ENCODE measurements around the gene NPEPL1. TPM values are rescaled to one million over a fixed set of nuclear protein-coding genes. Genes with fewer than 3 reads are reported as not detected.
"Not testable (repeated sequence)": the region's sequence is repeated elsewhere in the genome, so short reads cannot be mapped to it uniquely, and the experiment has no call there.

The NPEPL1 gene
- total RNA-seq, 1 experiment from 2014 or later = 6.8 TPM

GRCh38 chr20:58740356-58741308 is 48.0 kb downstream of the NPEPL1 start:
- no peak for DNase-seq (ENCODE audit: low read depth)

- DNase-seq (ENCODE audit: low read depth) = no peak
These were observed 48.8 kb downstream of the NPEPL1 start for GRCh38 chr20:58741384-58741783.

DNA sequence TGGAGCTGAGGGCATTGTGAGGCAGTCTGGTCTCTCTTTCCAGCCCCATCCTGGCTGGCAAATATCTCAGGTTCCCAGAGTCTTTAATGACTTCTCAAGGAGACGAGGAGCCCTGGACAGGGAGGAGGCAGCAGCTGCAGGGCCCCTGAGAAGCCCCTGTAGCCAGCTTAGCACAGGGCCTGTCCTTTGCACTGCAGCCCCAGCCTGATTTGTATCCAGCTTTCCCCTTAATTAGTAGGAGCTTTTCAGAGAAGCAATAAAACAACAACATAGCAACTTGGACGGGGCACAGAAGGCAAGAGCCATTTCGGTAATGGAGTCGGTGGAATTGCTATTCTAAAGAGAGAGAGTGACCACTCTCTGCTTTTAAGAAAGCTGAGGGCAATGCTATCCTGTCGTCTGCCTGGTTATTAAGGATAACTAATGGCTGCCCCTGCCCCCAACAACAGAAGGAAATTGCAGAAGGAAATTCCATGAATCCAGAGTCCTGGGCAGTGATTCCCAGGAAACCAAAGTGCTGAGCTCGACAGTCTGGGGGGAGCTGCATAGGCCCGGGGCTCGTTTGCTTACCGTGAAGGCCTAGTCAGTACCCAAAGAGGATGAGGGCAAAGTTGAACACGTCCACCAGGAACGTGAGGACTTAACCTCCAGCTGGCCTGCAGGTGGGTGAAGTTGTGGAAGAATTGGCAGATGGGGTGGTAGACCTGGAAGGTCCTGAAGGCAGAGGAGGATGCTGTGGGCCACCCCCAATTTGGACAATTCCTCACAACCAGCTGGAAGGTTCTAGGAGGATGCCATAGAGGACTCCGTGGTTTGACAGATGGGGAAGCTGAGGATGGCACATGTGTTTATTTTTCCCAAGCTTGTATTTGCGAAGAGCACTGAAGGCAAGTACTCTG is 50.3 kb downstream of the NPEPL1 start:
- DNase-seq (ENCODE audit: low read depth) = no peak

GRCh38 chr20:58743929-58744534 is 51.4 kb downstream of the NPEPL1 start:
- no peak for DNase-seq (ENCODE audit: low read depth)

DNA sequence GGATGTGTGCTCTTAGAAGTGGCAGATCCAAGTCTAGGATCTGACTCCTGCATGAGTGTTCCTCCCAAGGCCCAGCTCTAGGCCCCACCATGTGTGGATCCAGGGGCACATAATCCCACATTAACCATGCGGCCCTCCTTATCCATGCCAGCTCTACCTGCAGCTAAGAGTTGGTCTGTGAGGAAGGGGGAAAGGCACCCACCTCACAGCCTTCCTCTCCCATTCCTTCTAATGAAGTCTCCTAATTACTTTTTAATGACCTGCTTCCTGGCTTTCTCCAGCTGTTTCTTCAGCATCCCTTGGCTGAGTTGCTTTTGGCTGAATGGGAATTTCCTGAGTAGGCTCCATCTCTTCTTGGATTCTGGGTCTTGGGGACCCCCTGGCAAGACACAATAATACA is 52.2 kb downstream of the NPEPL1 start:
- no peak for DNase-seq (ENCODE audit: low read depth)

- DNase-seq (ENCODE audit: low read depth) = no peak
These were observed 52.8 kb downstream of the NPEPL1 start for GRCh38 chr20:58745391-58745790.

DNA sequence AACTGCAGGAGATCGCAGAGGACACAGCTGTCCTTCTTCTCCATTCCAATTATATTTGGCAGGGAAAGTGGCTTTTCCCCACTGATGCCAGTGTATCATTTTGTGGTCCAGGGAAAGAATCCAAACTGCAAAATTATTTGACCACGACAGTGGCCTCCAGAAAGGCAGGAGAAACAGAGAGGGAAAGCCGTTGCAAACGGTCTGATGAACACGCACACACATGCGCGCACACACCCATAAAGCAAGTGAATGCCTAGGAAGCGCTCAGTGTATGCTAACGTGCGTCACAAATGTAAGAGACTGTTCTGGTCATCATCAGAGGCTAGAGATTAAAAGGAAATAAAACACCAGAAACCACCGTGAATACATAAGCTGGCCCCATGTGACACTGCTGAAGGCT is 54.0 kb downstream of the NPEPL1 start:
- no peak for DNase-seq (ENCODE audit: low read depth)

DNA sequence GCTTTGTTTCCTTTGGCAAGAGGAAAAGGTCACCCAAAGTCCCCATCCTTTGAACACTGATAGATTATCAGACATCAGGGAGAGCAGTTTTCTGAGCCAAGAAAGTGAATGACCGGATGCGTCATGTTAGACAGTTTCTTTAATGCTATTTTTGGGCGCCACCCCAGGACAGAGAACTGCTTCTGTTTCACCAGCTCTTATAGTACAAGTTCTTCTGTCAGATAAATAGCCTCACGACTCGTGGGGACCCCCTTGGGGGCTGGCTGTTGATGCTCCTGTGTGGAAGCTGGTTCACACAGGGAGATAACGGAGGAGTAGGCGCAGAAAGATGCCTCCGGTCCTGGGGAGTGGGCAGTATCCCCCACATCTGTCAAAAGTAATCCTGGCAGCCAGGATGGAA is 54.6 kb downstream of the NPEPL1 start:
- DNase-seq (ENCODE audit: low read depth) = no peak

- no peak for DNase-seq (ENCODE audit: low read depth)
These were observed 56.0 kb downstream of the NPEPL1 start for GRCh38 chr20:58748618-58749017.

- DNase-seq (ENCODE audit: low read depth) = no peak
These were observed 56.6 kb downstream of the NPEPL1 start for GRCh38 chr20:58749098-58749769.

GRCh38 chr20:58749979-58750378 is 57.4 kb downstream of the NPEPL1 start:
- DNase-seq (ENCODE audit: low read depth) = no peak

DNA sequence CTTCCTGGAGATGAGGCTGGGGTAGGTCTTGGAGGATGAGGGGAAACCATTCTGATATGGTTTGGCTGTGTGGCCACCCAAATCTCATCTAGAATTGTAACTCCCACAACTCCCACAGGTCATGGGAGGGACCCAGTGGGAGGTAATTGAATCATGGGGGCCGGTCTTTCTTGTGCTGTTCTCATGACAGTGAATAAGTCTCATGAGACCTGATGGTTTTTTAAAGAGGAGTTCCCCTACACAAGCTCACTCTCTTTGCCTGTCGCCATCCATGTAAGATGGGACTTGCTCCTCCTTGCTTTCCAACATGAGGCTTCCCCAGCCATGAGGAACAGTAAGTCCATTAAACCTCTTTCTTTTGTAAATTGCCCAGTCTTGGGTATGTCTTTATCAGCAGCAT is 58.1 kb downstream of the NPEPL1 start:
- DNase-seq (ENCODE audit: low read depth) = not testable (repeated sequence)

GRCh38 chr20:58751979-58752378 is 59.4 kb downstream of the NPEPL1 start:
- no peak for DNase-seq (ENCODE audit: low read depth)

DNA sequence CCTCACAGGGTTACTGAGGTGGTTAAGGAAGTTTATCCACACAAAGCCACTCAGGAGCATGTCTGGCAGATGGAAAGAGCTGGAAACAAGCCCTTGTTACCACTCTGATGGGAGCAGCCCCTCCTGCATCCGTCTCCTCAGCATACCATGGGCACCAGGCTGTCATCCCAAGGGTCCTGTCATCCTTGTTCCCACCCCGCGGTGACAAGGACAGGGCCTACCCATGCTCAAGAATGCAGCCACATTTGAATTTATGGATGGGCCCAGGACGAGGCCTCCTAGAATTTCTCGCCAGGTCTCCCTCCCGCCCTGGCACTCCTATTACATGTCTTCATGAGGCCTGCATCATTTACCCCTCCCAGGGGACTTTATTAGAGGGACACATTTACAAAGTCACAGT is 60.0 kb downstream of the NPEPL1 start:
- DNase-seq (ENCODE audit: low read depth) = no peak

- DNase-seq (ENCODE audit: low read depth) = no peak
These were observed 60.8 kb downstream of the NPEPL1 start for GRCh38 chr20:58753267-58753921.

DNA sequence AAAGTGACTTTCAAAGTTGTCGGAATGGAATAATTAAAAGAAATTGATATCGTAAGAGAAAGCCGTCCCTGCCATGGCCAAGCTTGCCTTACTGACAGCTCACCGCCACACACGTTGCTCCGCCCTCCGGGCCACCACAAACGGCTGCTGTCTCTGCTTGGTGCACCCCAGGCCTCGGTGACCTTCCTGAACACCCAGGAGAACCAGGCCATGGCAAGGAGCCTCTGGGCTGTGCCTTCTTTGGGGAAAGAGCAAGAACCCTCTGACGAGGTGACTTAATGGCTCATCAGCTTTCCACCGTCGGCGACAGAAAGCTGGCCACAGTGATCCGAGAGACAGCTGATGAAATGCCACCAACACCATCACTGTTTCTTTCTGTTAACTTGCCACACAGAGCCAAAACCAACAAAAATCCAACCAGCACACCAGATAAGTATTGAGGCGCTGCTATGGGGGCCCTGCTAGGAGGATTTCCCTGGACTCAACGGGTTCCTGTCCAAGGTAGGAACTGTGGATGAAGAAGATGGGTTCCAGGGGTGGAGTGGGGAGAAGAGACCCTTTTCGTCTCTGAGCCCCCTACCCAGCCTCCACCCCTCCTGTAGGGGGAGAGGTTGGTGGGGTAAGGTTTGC is 61.4 kb downstream of the NPEPL1 start:
- no peak for DNase-seq (ENCODE audit: low read depth)

- no peak for DNase-seq (ENCODE audit: low read depth)
These were observed 62.0 kb downstream of the NPEPL1 start for GRCh38 chr20:58754584-58754983.

- DNase-seq (ENCODE audit: low read depth) = no peak
These were observed 62.6 kb downstream of the NPEPL1 start for GRCh38 chr20:58755062-58755697.

GRCh38 chr20:58755766-58756449 is 63.3 kb downstream of the NPEPL1 start:
- no peak for DNase-seq (ENCODE audit: low read depth)

- no peak for DNase-seq (ENCODE audit: low read depth)
These were observed 63.8 kb downstream of the NPEPL1 start for GRCh38 chr20:58756450-58756775.
